CD4-positive, alpha-beta T cell treated with Interleukin-15 for 4 hours (primary cell): ENCODE measurements around the gene OR2T33.
"Not testable (repeated sequence)": the region's sequence is repeated elsewhere in the genome, so short reads cannot be mapped to it uniquely, and the experiment has no call there.

Experiments used
- DNase-seq: peaks from one replicate; pipeline ENCODE4 v3.0.0-alpha.2; 2020; ENCODE audit warnings: low spot score

Gene OR2T33, protein sequence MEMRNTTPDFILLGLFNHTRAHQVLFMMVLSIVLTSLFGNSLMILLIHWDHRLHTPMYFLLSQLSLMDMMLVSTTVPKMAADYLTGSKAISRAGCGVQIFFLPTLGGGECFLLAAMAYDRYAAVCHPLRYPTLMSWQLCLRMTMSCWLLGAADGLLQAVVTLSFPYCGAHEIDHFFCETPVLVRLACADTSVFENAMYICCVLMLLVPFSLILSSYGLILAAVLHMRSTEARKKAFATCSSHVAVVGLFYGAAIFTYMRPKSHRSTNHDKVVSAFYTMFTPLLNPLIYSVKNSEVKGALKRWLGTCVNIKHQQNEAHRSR

DNA sequence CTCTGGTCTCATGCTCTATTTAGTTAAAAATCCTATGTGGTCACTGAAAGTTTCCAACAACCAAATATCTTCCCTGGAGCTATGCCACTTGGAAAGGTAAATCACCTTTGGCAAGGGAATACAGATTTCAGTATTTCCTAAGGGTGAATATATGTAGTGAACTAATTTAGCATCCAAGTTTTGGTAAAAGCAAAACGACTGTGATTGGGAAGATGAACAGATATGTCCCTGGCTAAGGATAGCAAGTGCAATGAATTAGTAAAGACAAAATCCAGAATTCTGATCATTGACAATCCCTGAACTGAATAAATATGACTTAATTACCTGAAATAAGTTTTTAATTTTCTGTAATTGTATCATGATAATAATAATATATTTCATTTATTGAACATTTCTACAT lies at the start of gene OR2T33:
TSS of gene OR2T33 (minus strand) at position 101 of the 400 bp plus-strand sequence. CDS start 4,162 bp downstream, outside the sequence.
- DNase-seq, result no peak

DNA sequence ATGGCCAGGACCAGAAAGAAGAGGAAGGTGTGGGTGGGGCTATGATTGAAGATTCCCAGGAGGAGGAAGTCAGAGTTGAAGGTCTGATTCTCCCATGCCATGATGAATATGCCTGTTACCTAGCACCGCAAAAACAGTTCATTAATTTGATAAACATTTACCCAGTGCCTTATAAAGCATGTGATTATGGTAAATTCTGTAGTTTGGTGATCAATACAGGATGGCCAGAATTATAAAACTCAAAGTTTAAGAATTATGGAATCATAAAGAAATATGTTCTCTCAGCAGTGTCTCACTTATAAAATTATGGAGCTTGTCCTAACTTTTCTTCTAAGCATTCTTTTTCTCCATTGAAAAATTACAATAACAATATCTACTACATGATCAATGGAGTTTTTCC lies 46.7 kb upstream of the OR2T33 start, which contains the start of gene OR2M7:
TSS of gene OR2M7 (minus strand) at position 101 of the 400 bp plus-strand sequence. CDS start at position 101, 0 bp downstream.
- DNase-seq, result no peak

DNA sequence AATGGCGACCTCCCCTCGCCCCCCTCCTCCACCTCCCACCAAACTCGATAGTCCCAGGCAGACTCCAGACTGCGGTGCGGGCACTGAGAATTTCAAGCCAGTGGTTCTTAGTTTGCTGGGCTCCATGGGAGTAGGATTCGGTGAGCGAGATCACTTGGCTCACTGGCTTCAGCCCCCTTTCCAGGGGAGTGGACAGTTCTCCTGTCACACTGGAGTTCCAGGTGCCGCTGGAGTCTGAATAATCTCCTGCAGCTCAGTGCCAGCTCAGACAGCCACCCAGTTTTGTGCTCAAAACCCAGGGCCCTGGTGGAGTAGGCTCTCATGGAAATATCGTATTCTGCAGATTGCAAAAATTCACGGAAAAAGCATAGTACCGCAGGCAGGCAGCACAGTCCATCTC lies 39.0 kb upstream of the OR2T33 start:
- no peak for DNase-seq

DNA sequence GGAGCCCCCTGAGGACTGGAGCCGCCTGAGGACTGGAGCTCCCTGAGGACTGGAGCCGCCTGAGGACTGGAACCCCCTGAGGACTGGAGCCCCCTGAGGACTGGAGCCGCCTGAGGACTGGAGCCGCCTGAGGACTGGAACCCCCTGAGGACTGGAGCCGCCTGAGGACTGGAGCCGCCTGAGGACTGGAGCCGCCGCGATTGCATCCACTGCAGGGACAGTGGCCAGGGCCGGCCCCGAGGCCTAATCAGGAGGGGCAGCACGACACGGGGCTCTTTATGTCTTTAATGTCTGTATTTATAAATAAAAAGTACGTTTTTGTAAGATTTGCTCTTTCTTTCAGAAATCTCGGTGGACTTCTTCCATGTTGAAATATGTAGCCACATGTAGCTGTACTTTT lies 29.0 kb upstream of the OR2T33 start:
- not testable (repeated sequence) for DNase-seq

DNA sequence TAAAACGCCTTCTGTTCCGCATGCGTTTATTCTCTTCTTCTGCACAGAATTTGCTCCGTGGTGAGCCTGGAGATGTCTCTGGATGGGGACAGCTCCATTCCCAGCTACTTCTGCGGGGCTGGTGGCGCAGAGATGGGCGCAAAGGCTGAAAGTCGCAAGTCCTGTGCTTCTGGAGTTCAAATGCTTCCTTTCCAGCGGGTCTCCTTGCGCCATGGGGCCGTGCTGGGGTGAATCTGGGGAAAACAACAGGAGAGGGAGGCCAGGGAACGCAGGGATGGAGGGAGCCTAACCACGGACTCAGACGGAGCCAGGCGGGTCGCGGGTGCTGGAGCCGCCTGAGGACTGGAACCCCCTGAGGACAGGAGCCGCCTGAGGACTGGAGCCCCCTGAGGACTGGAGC lies 28.3 kb upstream of the OR2T33 start:
- DNase-seq, result no peak

DNA sequence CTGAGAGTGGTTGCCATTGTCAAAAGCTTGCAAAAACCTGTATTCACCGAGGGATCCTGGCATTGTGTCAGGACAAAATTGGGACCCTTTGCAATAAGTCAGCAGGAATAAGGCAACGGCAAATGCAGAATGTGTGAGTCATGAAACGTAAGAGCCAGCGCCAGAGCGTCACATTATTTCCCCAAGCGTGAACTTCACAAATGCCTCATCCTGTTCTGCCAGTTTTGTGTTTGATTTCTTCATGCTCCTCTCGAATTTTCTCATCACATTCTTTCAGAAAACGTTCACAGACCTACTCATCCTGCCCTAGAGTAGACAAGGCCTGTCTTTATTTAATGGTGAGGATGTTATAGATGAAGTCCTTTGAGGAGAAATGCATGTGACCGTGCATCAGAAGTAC lies 27.9 kb upstream of the OR2T33 start:
- not testable (repeated sequence) for DNase-seq

DNA sequence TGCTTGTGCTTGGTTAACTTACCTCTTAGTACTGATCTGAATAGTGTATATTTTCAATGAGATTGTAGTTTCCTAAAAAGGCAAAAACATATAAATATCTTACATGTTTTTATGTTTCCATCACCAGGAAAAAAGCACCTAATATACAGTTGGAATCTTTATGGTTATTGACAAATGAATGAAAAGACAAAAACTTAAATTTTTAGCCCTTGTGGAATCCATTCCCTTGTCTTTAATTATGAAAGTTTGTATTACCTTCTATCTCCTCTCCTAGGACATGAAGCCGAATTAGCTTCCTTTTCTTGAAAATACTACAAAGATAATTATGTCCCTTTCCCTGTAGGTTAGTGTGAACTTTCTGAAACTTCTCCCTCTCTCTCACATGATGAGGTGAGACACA lies 25.5 kb upstream of the OR2T33 start, which contains the start of gene OR2T12:
TSS of gene OR2T12 (minus strand) at position 101 of the 400 bp plus-strand sequence. CDS start 7,846 bp downstream, outside the sequence.
- no peak for DNase-seq

DNA sequence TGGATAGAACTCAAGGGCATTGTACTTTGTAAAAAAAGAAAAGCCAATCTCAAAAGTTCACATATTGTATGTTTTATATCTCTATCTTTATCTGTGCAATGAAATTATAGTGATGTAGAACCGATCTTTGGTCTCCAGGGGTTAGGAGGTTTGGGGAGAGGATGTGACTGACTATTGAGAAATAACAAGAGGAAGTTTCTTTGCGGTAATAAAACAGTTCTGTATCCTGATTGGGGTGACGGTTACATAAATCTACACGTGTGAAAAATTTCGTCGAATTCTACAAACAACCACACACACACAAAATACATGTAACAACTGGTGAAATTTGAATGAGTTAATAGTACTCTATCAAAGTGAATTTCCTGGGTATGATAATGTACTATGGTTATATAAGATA lies 10.6 kb upstream of the OR2T33 start:
- DNase-seq, result no peak

DNA sequence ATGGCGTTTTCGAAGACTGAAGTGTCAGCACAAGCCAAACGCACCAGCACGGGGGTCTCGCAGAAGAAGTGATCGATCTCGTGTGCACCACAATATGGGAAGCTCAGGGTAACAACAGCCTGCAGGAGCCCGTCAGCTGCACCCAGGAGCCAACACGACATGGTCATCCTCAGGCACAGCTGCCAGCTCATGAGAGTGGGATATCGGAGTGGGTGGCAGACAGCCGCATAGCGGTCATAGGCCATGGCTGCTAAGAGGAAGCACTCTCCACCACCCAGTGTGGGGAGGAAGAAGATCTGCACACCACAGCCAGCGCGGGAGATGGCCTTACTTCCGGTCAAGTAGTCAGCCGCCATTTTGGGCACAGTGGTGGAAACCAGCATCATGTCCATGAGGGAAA lies 4.6 kb downstream of the OR2T33 start:
- DNase-seq, result not testable (repeated sequence)

DNA sequence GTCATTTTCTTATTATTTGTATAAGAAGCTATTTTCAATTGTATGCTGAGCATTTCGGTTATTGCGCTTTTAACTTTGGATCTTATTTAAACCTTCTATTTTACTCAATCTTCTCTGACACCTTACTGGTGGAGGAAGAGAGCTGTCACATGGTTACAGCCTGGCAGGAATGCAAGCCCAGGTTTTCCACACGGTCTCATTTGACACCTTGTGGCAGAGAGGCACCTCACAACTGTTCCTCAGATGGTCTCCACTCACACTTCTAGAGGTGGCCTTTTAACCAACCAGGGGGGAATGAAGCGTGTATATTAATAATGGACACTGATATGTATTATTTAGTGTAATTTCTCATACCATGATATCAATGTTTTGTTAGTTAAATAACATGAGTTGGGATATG lies 9.6 kb downstream of the OR2T33 start:
- DNase-seq, result no peak

DNA sequence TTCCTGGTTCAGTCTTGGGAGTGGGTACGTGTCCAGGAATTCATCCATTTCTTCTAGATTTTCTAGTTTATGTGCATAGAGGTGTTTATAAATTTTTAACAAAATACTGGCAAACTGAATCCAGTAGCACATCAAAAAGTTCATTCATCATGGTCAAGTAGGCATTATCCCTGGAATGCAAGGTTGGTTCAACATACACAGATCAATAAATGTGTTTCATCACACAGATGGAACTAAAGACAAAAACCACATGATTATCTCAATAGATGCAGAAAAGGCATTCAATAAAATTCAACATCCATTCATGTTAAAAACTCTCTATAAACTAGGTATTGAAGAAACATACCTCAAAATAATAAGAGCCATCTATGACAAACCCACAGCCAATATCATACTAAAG lies 18.5 kb downstream of the OR2T33 start:
- DNase-seq, result not testable (repeated sequence)

DNA sequence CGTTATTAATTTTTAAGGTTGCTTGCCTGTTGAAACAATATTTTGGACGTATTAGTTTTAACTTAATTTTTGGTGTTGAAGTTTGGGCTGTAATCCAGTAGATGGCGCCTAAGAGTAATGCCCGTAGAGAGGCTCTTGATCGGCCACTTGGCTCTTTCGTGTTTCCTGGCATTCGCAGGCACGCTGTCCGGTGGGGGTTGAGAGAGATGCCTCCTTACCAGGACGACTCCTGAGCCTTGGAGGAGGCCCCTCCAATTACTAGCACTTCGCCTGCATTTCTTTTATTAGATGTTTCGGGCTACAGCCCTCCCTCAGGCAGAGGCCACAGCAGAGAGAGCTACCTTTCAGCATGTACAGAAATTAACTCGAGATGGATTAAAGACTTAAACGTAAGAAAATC lies 34.6 kb downstream of the OR2T33 start:
- peak; percentile 27 for DNase-seq

DNA sequence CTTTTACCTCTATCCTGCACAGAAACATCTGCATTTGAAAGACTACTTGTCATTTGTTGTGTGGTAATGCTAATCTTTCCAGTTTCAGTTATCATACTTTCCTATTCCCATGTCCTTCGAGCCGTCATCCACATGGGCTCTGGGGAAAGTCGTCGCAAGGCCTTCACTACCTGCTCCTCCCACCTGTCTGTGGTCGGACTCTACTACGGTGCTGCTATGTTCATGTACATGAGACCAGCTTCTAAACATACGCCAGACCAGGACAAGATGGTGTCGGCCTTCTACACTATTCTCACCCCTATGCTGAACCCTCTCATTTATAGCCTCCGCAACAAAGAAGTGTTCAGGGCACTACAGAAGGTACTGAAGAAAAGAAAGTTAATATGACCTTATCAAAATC lies 38.3 kb downstream of the OR2T33 start:
- DNase-seq, result no peak

DNA sequence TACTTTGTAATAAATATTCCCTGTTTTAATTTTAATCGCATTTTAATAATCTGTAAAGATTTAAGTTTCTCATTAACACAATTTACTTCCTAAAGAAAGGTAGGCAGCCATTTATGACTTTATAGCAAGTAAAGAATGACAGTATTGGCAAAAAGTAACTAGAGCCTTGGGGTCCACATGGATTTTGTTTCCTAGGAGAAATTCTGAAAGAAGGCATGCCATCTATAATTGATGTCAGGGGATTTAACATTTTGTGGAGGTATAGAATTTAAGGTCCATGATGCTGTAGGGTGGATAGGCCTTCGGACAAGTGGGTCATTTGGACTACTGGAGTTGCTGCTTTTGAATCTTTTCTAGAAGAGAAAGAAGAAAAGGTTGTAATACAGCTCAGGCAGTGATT lies 46.7 kb downstream of the OR2T33 start, which contains the start of gene OR2M4:
TSS of gene OR2M4 (plus strand) at position 301 of the 400 bp plus-strand sequence. CDS start 7,512 bp downstream, outside the sequence.
- DNase-seq, result no peak

DNA sequence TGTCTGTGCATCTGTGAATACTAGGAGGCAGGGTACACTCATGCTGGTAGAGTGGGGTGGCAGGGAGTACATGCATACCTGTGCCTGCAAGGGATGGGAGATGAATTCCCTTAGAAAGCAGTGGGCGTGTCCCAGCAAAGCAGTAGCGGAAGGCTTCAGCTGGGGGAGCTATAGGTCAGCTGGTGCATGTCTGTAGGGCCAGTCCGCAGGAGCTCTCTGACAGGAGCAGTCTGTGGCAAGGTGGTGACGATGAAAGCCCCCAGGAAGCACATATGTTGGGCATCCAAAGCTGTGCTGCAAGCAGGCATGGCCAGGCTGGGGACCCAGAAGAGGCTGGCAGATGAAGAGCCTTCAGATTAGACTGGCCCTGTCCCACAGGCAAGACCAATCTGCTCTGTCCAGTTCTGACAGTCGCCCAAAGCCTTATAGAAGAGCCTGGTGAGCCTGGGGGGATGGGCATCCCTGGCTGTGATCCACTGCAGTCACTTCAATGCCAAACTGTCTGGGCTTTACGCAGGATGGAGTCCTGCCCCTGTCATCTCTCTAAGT lies 48.3 kb downstream of the OR2T33 start:
- DNase-seq, result no peak

DNA sequence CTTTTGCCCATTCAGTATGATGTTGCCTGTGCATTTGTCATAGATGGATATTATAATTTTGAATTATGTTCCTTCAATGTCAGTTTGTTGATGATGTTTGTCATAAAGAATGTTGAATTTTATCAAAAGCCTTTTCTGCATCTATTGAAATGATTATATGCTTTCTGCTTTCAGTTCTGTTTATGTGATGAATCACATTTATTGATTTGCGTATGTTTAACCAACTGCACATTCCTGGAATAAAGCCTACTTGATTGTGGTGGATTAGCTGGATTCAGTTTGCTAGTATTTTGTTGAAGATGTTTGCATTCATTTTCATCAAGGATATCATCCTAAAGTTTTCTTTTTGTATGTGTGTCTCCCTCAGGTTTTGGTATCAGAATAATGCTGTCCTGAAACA lies 52.2 kb downstream of the OR2T33 start:
- no peak for DNase-seq
